HG02588 (cell line): ENCODE data around the gene PPP2R3B.
A peak's percentile ranks its signal among the peaks of the same experiment; 100 is the strongest.
"Not testable (repeated sequence)": the region's sequence is repeated elsewhere in the genome, so short reads cannot be mapped to it uniquely, and the experiment has no call there.

Source experiments
- ATAC-seq: cut with Tn5 transposase; IDR thresholded peaks from one replicate; pipeline ENCODE4 v1.9.1; 2021; ENCODE audit warnings: mild to moderate bottlenecking, moderate library complexity; ENCODE audit not compliant: unreplicated experiment

Gene PPP2R3B

GRCh38 chrX:324664-325063 is 62.0 kb downstream of the PPP2R3B start:
- ATAC-seq: not testable (repeated sequence)

- ATAC-seq: no peak
Measured at GRCh38 chrX:323721-324628, 62.7 kb downstream of the PPP2R3B start.

- no peak for ATAC-seq
Measured at GRCh38 chrX:320126-320783, 66.5 kb downstream of the PPP2R3B start.

- ATAC-seq: no peak
Measured at GRCh38 chrX:319579-320125, 67.1 kb downstream of the PPP2R3B start.

GRCh38 chrX:318739-319578 is 67.7 kb downstream of the PPP2R3B start, which contains the start of gene GTPBP6:
GTPBP6 (minus strand) TSS chrX:318796; CDS start chrX:318787, 9 bp downstream.
- ATAC-seq: peak; percentile 76

- peak; percentile 49 for ATAC-seq
Measured at GRCh38 chrX:318068-318738, 68.5 kb downstream of the PPP2R3B start.

GRCh38 chrX:317424-318067 is 69.2 kb downstream of the PPP2R3B start:
- ATAC-seq: no peak

GRCh38 chrX:316351-317325 is 70.1 kb downstream of the PPP2R3B start:
- no peak for ATAC-seq

- no peak for ATAC-seq
Measured at GRCh38 chrX:314781-315595, 71.7 kb downstream of the PPP2R3B start.

GRCh38 chrX:314049-314448 is 72.7 kb downstream of the PPP2R3B start:
- no peak for ATAC-seq

GRCh38 chrX:313546-313945 is 73.2 kb downstream of the PPP2R3B start:
- ATAC-seq: no peak

GRCh38 chrX:312621-313331 is 73.9 kb downstream of the PPP2R3B start:
- no peak for ATAC-seq

- ATAC-seq: no peak
Measured at GRCh38 chrX:311156-312129, 75.3 kb downstream of the PPP2R3B start.

- no peak for ATAC-seq
Measured at GRCh38 chrX:310621-311155, 76.0 kb downstream of the PPP2R3B start.

- ATAC-seq: no peak
Measured at GRCh38 chrX:308821-309520, 77.7 kb downstream of the PPP2R3B start.
